ENCODE results near the gene RARA.
"Not testable (repeated sequence)": the region's sequence is repeated elsewhere in the genome, so short reads cannot be mapped to it uniquely, and the experiment has no call there.

The RARA gene

DNA sequence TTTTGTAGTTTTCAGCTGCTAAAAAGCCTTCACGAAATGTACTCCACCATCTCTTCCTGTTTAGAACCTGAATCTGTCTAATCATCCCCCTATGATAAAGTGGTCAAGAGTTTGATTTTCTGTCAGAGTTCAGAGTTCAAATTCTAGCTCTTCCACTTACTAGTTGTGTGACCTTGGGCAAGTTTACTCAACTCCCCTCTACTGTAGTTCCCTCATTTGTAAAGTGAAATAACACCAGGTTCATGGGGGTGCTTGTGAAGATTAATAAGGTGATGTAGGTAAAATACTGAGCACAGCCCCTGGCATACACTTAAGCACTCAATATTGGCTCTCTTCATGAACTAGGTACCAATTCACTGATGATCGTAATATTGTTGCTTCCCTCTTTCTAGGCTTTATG lies 22.5 kb upstream of the RARA start:
- Histone ChIP-seq H3K9me3 (ENCODE audit: low read length) (no peaks in the 10 kb centered on the region), H3K4me1 (ENCODE audit: insufficient read depth, low read length) (peaks cover 3% of the 10 kb centered on the region)

DNA sequence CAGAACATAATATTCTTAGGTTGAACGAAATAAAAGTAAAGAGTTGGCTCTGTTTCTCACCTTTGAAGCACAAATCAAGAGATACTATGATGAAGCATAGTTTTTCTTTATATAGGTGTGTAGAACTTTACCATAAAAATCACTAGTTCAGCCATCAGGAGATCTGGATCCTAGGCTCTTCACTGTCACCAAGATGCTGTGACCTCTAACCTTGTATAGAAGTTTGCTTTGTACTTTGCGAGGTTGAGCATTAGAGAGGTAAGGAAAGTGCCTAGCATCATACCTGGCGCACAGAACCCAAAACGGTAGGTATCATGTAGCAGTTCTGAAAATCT lies 21.9 kb upstream of the RARA start:
- peaks cover 22% of the 10 kb centered on the region for H3K36me3 ChIP-seq (ENCODE audit: insufficient read depth, low read length)
- H3K4me1 ChIP-seq (ENCODE audit: insufficient read depth, low read length): peaks cover 3% of the 10 kb centered on the region
- no peaks in the 10 kb centered on the region for H3K27me3 ChIP-seq (ENCODE audit: insufficient read depth, low read length)
- peak overlapping the region; percentile 17 for H2AFZ ChIP-seq (ENCODE audit: low read depth, low read length)
- no peaks in the 10 kb centered on the region for H3K9me3 ChIP-seq (ENCODE audit: low read length)
- peak overlapping the region; percentile 45 for H3K4me3 ChIP-seq (ENCODE audit: low read length)

More for the DNA sequence above, 22.5 kb upstream of the RARA start:
- H3K27me3 ChIP-seq (ENCODE audit: insufficient read depth, low read length): no peaks in the 10 kb centered on the region
- H3K4me3 ChIP-seq (ENCODE audit: low read length): no peak overlapping the region
- H3K36me3 ChIP-seq (ENCODE audit: insufficient read depth, low read length): peaks cover 24% of the 10 kb centered on the region
- no peak overlapping the region for H2AFZ ChIP-seq (ENCODE audit: low read depth, low read length)

DNA sequence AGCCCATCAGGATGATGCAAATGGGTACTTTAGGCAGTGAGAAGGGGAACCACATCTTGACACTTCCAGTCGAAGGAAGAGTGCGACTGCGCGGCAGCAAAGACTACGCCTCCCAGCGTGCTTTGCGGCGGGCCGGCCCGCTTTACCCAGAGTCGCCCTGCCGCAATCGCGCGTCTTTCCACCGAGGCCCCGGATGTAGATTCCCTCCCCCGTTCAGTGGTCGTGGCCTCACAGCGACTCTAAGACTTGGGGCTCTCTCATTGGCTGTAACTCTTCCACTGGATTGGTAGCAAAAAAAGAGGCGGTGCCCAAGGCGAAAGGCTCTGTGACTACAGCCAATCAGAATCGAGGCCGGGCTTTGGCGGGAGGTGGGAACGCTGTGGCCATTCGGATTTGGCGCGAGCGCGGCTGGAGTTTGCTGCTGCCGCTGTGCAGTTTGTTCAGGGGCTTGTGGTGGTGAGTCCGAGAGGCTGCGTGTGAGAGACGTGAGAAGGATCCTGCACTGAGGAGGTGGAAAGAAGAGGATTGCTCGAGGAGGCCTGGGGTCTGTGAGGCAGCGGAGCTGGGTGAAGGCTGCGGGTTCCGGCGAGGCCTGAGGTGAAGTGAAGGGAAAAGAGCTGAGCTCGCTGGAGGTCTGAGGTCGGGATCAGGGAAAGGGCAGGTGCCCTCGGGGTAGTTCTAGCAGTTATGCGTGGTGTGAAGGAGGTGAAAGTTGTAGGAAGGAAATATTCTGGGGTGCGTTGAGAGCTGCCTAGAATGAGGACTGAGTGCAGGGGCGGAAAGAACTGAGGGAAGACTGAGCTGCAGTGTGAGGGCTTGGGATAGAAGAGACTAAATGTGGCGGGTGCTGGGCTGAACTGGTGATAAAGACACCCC lies 21.2 kb upstream of the RARA start, which contains the start of gene CDC6:
TSS of gene CDC6 (plus strand) at position 386 of the 876 bp plus-strand sequence. CDS start 1,542 bp downstream, outside the sequence.
- Histone ChIP-seq H3K4me1 (ENCODE audit: insufficient read depth, low read length) (peaks cover 3% of the 10 kb centered on the region), H3K27me3 (ENCODE audit: insufficient read depth, low read length) (no peaks in the 10 kb centered on the region), H3K4me3 (ENCODE audit: low read length) (peak within 1 kb of the TSS; percentile 59), H2AFZ (ENCODE audit: low read depth, low read length) (peak within 1 kb of the TSS; percentile 17), H3K36me3 (ENCODE audit: insufficient read depth, low read length) (peaks cover 22% of the 10 kb centered on the region), H3K9me3 (ENCODE audit: low read length) (no peaks in the 10 kb centered on the region)

DNA sequence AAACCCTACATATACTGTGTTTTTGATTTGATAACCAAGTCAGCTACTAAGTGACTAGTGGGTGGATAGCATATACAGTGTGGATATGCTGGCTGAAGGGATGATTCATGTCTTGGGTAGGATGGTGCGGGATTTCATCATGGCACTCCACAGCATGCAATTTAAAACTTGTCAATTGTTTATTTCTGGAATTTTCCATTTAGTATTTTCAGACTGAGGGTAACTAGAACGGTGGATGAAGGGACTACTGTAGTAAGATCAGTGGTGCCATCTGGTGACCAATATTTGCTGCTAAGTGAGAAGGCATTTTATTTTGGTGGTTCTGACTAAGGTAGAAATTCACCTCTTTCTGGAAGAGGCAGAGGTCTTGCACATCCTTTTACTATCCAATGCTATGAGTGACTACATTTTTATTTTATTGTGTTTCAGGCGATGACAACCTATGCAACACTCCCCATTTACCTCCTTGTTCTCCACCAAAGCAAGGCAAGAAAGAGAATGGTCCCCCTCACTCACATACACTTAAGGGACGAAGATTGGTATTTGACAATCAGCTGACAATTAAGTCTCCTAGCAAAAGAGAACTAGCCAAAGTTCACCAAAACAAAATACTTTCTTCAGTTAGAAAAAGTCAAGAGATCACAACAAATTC lies 18.2 kb upstream of the RARA start:
- no peaks in the 10 kb centered on the region for H3K9me3 ChIP-seq (ENCODE audit: low read length)
- H2AFZ ChIP-seq (ENCODE audit: low read depth, low read length): no peak overlapping the region
- peaks cover 3% of the 10 kb centered on the region for H3K4me1 ChIP-seq (ENCODE audit: insufficient read depth, low read length)
- peaks cover 48% of the 10 kb centered on the region for H3K36me3 ChIP-seq (ENCODE audit: insufficient read depth, low read length)
- no peaks in the 10 kb centered on the region for H3K27me3 ChIP-seq (ENCODE audit: insufficient read depth, low read length)
- H3K4me3 ChIP-seq (ENCODE audit: low read length): no peak overlapping the region

DNA sequence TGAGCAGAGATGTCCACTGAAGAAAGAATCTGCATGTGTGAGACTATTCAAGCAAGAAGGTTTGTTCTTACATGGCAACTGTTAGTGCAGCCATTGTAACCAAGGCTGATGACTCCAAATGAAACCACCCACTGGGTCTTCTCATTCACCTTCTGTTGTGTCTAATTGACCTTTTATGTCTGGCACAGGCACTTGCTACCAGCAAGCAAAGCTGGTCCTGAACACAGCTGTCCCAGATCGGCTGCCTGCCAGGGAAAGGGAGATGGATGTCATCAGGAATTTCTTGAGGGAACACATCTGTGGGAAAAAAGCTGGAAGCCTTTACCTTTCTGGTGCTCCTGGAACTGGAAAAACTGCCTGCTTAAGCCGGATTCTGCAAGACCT lies 17.7 kb upstream of the RARA start:
- H3K9me3 ChIP-seq (ENCODE audit: low read length): no peaks in the 10 kb centered on the region

DNA sequence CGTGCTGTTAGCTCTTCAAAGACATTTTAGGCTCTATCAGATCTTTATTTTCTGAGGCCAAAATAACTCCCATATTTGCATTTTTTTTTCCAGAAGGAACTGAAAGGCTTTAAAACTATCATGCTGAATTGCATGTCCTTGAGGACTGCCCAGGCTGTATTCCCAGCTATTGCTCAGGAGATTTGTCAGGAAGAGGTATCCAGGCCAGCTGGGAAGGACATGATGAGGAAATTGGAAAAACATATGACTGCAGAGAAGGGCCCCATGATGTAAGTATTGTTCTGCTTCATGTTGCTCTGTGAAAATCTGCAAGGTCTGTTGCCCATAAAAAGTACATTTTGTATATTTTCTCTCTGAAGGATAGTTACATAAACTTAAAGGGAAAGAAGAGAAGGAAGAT lies 15.6 kb upstream of the RARA start:
- Histone ChIP-seq H3K27me3 (ENCODE audit: insufficient read depth, low read length) (no peaks in the 10 kb centered on the region), H3K36me3 (ENCODE audit: insufficient read depth, low read length) (peaks cover 69% of the 10 kb centered on the region), H2AFZ (ENCODE audit: low read depth, low read length) (no peak overlapping the region), H3K4me3 (ENCODE audit: low read length) (no peak overlapping the region), H3K9me3 (ENCODE audit: low read length) (no peaks in the 10 kb centered on the region), H3K4me1 (ENCODE audit: insufficient read depth, low read length) (no peaks in the 10 kb centered on the region)

More for the DNA sequence above, 17.7 kb upstream of the RARA start:
- Histone ChIP-seq H3K36me3 (ENCODE audit: insufficient read depth, low read length) (peaks cover 53% of the 10 kb centered on the region), H3K4me3 (ENCODE audit: low read length) (no peak overlapping the region), H3K4me1 (ENCODE audit: insufficient read depth, low read length) (peaks cover 3% of the 10 kb centered on the region), H3K27me3 (ENCODE audit: insufficient read depth, low read length) (no peaks in the 10 kb centered on the region), H2AFZ (ENCODE audit: low read depth, low read length) (no peak overlapping the region)

DNA sequence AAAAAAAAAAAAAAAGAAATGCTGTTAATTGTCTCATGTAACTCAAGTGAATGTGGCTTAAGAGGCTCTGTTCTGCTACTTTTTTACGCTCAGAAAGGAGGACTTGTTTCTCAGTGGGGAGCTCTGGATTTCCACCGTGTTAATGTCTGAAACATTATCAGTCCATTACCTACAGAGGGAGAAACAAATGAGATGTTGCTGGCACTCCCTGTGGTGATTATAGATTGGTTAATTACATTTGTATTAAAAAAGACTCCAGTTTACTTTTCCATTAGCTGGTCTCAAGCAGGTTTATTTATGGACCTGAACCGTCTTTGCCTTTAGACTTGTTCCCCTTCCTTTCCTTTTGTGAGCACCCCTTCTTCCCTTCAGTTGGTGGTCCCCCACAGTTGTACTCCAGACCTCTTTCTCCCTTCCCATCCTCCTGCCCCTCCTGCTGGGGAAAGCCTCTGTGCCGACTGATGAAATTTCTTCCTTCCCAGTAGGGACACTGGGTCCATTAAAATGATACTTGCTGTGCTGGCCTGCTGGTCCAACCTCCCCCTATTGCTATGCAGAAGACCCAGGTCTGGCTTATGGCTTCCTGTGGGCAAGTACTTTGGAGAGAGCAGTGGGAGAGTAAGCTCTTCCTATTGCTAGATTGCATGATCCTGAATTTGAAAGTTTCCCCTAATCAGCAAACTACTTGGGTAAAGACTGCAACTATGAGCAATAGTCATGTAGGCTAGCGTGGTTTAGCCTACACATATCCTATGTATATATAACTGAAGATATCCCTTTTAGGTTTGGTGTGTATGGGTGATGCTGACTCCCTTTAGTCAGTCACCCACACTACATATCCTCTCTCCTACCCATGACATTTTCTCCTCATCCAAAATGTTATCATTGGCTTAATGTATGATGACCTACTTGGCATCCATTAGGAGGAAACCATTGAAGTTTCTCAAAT lies 13.2 kb upstream of the RARA start:
- Histone ChIP-seq H3K9me3 (ENCODE audit: low read length) (no peaks in the 10 kb centered on the region), H3K36me3 (ENCODE audit: insufficient read depth, low read length) (peaks cover 65% of the 10 kb centered on the region), H3K27me3 (ENCODE audit: insufficient read depth, low read length) (no peaks in the 10 kb centered on the region), H2AFZ (ENCODE audit: low read depth, low read length) (no peak overlapping the region), H3K4me1 (ENCODE audit: insufficient read depth, low read length) (no peaks in the 10 kb centered on the region), H3K4me3 (ENCODE audit: low read length) (no peak overlapping the region)

DNA sequence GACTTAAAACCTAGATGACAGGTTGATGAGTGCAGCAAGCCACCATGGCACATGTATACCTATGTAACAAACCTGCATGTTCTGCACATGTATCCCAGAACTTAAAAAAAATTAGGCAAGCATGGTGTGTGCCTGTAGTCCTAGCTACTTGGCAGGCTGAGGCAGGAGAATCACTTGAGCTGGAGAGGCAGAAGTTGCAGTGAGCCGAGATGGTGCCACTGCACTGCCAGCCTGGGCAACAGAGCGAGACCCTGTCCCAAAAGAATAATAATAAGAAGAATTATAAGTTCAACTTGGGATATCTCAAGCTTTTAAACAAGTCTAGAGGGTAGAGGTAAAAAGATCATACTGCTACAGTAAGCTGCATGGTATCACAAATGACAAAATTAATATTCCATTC lies 11.5 kb upstream of the RARA start:
- Histone ChIP-seq H2AFZ (ENCODE audit: low read depth, low read length) (no peak overlapping the region), H3K36me3 (ENCODE audit: insufficient read depth, low read length) (peaks cover 64% of the 10 kb centered on the region), H3K27me3 (ENCODE audit: insufficient read depth, low read length) (no peaks in the 10 kb centered on the region), H3K9me3 (ENCODE audit: low read length) (no peaks in the 10 kb centered on the region), H3K4me1 (ENCODE audit: insufficient read depth, low read length) (no peaks in the 10 kb centered on the region), H3K4me3 (ENCODE audit: low read length) (no peak overlapping the region)

DNA sequence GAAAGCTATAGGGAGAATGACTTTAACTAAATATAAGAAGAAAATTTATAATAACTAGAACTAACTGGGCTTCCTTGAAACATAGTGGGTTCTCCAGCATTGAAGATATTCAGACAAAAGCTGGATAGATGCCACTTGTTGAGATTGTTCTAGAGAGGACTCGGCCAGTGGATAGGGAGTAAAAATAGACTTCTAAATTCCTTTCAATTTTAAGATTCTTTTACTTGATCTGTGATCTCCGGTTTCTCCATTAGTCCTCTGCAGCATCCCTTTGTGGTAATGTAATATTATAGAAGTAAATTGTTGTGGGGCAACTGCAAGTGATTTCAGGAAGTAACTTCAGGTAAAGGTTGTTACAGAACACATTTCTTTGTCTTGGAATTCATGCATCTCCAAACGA lies 10.3 kb upstream of the RARA start:
- H3K27me3 ChIP-seq (ENCODE audit: insufficient read depth, low read length): no peaks in the 10 kb centered on the region
- peaks cover 58% of the 10 kb centered on the region for H3K36me3 ChIP-seq (ENCODE audit: insufficient read depth, low read length)
- no peaks in the 10 kb centered on the region for H3K4me1 ChIP-seq (ENCODE audit: insufficient read depth, low read length)
- H2AFZ ChIP-seq (ENCODE audit: low read depth, low read length): no peak overlapping the region
- no peak overlapping the region for H3K4me3 ChIP-seq (ENCODE audit: low read length)
- H3K9me3 ChIP-seq (ENCODE audit: low read length): no peaks in the 10 kb centered on the region

DNA sequence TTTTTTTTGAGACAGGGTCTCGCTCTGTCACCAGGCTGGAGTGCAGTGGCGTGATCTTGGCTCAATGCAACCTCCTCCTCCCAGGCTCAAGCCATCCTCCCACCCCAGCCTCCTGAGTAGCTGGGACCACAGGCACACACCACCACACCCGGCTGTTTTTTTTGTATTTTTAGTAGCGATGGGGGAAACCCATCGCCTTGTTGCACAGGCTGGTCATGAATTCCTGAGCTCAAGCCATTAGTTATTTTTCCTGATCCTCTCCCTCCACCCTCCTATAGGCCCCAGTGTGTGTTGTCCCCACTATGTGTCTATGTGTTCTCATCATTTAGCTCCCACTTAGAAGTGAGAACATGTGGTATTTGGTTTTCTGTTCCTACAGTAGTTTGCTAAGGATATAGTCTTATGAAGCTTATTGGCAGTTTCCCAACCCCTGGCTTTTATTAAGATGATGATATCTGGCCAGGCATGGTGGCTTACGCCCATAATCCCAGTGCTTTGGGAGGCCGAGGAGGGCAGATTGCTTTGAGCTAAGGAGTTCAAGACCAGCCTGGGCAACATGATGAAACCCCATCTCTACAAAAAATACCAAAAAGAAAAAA lies 9.7 kb upstream of the RARA start:
- H3K4me3 ChIP-seq (ENCODE audit: low read length); H3K27me3 ChIP-seq (ENCODE audit: insufficient read depth, low read length); H3K4me1 ChIP-seq (ENCODE audit: insufficient read depth, low read length); H3K9me3 ChIP-seq (ENCODE audit: low read length); H2AFZ ChIP-seq (ENCODE audit: low read depth, low read length): not testable (repeated sequence)
- H3K36me3 ChIP-seq (ENCODE audit: insufficient read depth, low read length): peaks cover 52% of the 10 kb centered on the region

DNA sequence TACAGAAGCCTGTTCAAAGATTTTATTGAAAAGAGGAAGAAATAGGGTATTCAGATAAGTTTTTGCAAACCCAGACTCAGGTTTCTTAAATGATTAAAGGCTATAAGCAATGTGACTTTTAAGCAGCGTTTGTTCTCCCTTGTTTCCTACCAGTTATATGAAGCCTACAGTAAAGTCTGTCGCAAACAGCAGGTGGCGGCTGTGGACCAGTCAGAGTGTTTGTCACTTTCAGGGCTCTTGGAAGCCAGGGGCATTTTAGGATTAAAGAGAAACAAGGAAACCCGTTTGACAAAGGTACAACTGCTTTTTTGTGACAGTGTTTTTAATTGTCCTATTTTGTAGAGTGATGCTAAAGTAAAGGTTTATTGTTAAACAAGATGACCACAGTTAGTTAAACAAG lies 7.7 kb upstream of the RARA start:
- H3K4me3 ChIP-seq (ENCODE audit: low read length): no peak overlapping the region
- peaks cover 32% of the 10 kb centered on the region for H3K36me3 ChIP-seq (ENCODE audit: insufficient read depth, low read length)
- H3K4me1 ChIP-seq (ENCODE audit: insufficient read depth, low read length): peaks cover 2% of the 10 kb centered on the region
- H3K9me3 ChIP-seq (ENCODE audit: low read length): no peaks in the 10 kb centered on the region
- H3K27me3 ChIP-seq (ENCODE audit: insufficient read depth, low read length): no peaks in the 10 kb centered on the region
- no peak overlapping the region for H2AFZ ChIP-seq (ENCODE audit: low read depth, low read length)

DNA sequence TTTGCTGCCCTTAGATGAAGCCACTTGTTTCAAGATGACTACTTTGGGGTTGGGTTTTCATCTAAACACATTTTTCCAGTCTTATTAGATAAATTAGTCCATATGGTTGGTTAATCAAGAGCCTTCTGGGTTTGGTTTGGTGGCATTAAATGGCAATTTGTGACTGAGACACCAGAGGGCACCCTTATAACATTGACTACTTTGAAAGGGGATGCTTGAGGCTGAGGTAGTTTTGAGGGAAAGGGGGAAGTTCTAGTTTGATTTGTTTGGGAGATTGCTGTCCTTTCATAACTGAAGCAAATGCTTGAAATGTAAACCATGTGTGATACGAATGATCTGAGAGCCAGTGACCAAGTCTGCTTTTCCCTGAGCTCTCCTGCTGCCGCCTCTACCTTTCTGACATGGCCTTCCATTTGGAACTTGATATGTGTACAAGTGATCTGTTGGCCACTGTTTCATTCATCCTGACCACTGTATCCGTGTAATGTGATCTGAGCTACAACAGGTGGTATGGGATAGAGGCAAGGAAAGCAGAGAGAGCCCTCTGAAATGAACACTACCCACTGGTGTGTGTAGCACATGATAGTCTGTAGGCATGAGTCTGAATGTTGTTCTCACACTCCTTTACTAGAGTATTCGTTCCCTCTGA lies 5.8 kb upstream of the RARA start:
- H3K27me3 ChIP-seq (ENCODE audit: insufficient read depth, low read length): no peaks in the 10 kb centered on the region
- H2AFZ ChIP-seq (ENCODE audit: low read depth, low read length): no peak overlapping the region
- no peak overlapping the region for H3K4me3 ChIP-seq (ENCODE audit: low read length)
- peaks cover 19% of the 10 kb centered on the region for H3K4me1 ChIP-seq (ENCODE audit: insufficient read depth, low read length)
- peaks cover 18% of the 10 kb centered on the region for H3K36me3 ChIP-seq (ENCODE audit: insufficient read depth, low read length)
- no peaks in the 10 kb centered on the region for H3K9me3 ChIP-seq (ENCODE audit: low read length)

Measured in neuron (in vitro differentiated cells).